IMR-90 (cell line): ENCODE results near the gene GSKIP. TPM values are rescaled to one million over a fixed set of nuclear protein-coding genes. Genes with fewer than 3 reads are reported as not detected.

Experiments used
- ATAC-seq: fragments of 200-7000 bp; cut with Tn5 transposase; 2 replicates; pipeline ENCODE4 v1.9.1; 2020; ENCODE audit warnings: low read depth, mild to moderate bottlenecking, moderate library complexity
- BruUV-seq: library from RNA; stranded (reverse); fragments of 400-500 nt; replicated peaks from 2 replicates; lab custom pipeline; 2021; lab: Mats Ljungman, UMichigan
- CTCF ChIA-PET: fragments of 300-600 bp; formaldehyde crosslinking; extraction: SDS; loops from one replicate; lab custom pipeline; 2021; ENCODE audit warnings: antibody characterized with exemption; lab: Yijun Ruan, JAX
- POLR2A ChIA-PET: fragments of 300-600 bp; sonication (Branson Sonifier 250); formaldehyde crosslinking; loops from one replicate; lab custom pipeline; 2022; ENCODE audit warnings: antibody characterized with exemption; ENCODE audit not compliant: unreplicated experiment; lab: Charles Lee
- DNase-seq: peaks from one replicate; pipeline ENCODE4 v3.0.0; 2013
- H2AFZ ChIP-seq: replicated peaks from 2 replicates; pipeline ENCODE3; 2013; ENCODE audit warnings: low read length, mild to moderate bottlenecking; ENCODE audit not compliant: poor library complexity
- H2AK5ac ChIP-seq: 2 replicates; pipeline ENCODE4 v1.6.1; 2013; ENCODE audit warnings: low read depth, low read length, inconsistent platforms
- H2AK9ac ChIP-seq: replicated peaks from 2 replicates; pipeline ENCODE3; 2013; ENCODE audit warnings: mild to moderate bottlenecking, low read depth, low read length, moderate library complexity; ENCODE audit not compliant: poor library complexity
- H2BK120ac ChIP-seq: 2 replicates; pipeline ENCODE4 v1.6.1; 2013; ENCODE audit warnings: low read depth, low read length, inconsistent platforms
- H2BK15ac ChIP-seq: 3 replicates; pipeline ENCODE4 v1.6.1; 2013; ENCODE audit warnings: low read depth, low read length, inconsistent platforms
- H2BK20ac ChIP-seq: 2 replicates; pipeline ENCODE4 v1.6.1; 2013; ENCODE audit warnings: low read depth, mild to moderate bottlenecking, inconsistent platforms, low read length, moderate library complexity
- H2BK5ac ChIP-seq: 2 replicates; pipeline ENCODE4 v1.6.1; 2013; ENCODE audit warnings: mild to moderate bottlenecking, low read depth, low read length, inconsistent platforms; ENCODE audit not compliant: poor library complexity, severe bottlenecking
- H3K14ac ChIP-seq: replicated peaks from 2 replicates; pipeline ENCODE4 v1.6.1; 2013; ENCODE audit warnings: low read depth, low read length, inconsistent platforms
- H3K18ac ChIP-seq: 2 replicates; pipeline ENCODE4 v1.6.1; 2013; ENCODE audit warnings: low read depth, low read length, control low read depth
- H3K23ac ChIP-seq: 2 replicates; pipeline ENCODE4 v1.6.1; 2013; ENCODE audit warnings: low read depth, low read length, inconsistent platforms
- H3K27ac ChIP-seq: 2 replicates; pipeline ENCODE4 v1.5.1; 2013; ENCODE audit warnings: mild to moderate bottlenecking, control low read depth, low read length; ENCODE audit not compliant: insufficient read depth
- H3K27me3 ChIP-seq: 2 replicates; pipeline ENCODE4 v1.6.1; 2013; ENCODE audit warnings: low read length; ENCODE audit not compliant: control insufficient read depth, insufficient read depth
- H3K36me3 ChIP-seq: 2 replicates; pipeline ENCODE4 v1.6.1; 2013; ENCODE audit warnings: low read length, mixed read lengths; ENCODE audit not compliant: control insufficient read depth, insufficient read depth
- H3K4ac ChIP-seq: 2 replicates; pipeline ENCODE4 v1.6.1; 2013; ENCODE audit warnings: low read depth, low read length, inconsistent platforms
- H3K4me1 ChIP-seq: 2 replicates; pipeline ENCODE4 v1.6.1; 2013; ENCODE audit warnings: low read length, mixed read lengths; ENCODE audit not compliant: control insufficient read depth, insufficient read depth
- H3K4me2 ChIP-seq: 2 replicates; pipeline ENCODE4 v1.6.1; 2013; ENCODE audit warnings: low read depth, mild to moderate bottlenecking, control low read depth, low read length, moderate library complexity
- H3K4me3 ChIP-seq: 2 replicates; pipeline ENCODE4 v1.5.1; 2013; ENCODE audit warnings: low read depth, mild to moderate bottlenecking, control low read depth, low read length, moderate library complexity; ENCODE audit not compliant: insufficient read depth
- H3K56ac ChIP-seq: 2 replicates; pipeline ENCODE4 v1.6.1; 2013; ENCODE audit warnings: low read length, inconsistent platforms; ENCODE audit not compliant: insufficient read depth; ENCODE audit errors: extremely low read depth
- H3K79me1 ChIP-seq, 2 experiments: 2 replicates each; pipeline ENCODE4 v1.6.1; 2013; ENCODE audit warnings: low read length in 2 of 2, inconsistent platforms in 1 of 2, low read depth in 1 of 2
- H3K9ac ChIP-seq: 2 replicates; pipeline ENCODE4 v1.6.1; 2013; ENCODE audit warnings: low read depth, low read length, control low read depth
- H3K9me1 ChIP-seq: 2 replicates; pipeline ENCODE4 v1.6.1; 2013; ENCODE audit warnings: low read length, inconsistent platforms; ENCODE audit not compliant: insufficient read depth
- H3K9me3 ChIP-seq: 2 replicates; pipeline ENCODE4 v1.6.1; 2013; ENCODE audit warnings: low read length; ENCODE audit not compliant: control insufficient read depth, insufficient read depth
- H4K20me1 ChIP-seq: 2 replicates; pipeline ENCODE4 v1.6.1; 2013; ENCODE audit warnings: low read length, inconsistent platforms; ENCODE audit not compliant: insufficient read depth
- H4K5ac ChIP-seq: 2 replicates; pipeline ENCODE4 v1.6.1; 2013; ENCODE audit warnings: mild to moderate bottlenecking, low read depth, low read length, control low read depth
- H4K8ac ChIP-seq, 2 experiments: 2 replicates each; pipeline ENCODE4 v1.6.1; 2013; ENCODE audit warnings: low read depth in 2 of 2, low read length in 2 of 2, control low read depth in 1 of 2, inconsistent platforms in 1 of 2
- H4K91ac ChIP-seq: 2 replicates; pipeline ENCODE4 v1.6.1; 2013; ENCODE audit warnings: low read depth, low read length, inconsistent platforms; ENCODE audit not compliant: insufficient read depth
- MAZ ChIP-seq: IDR thresholded peaks from 2 replicates; pipeline ENCODE4 v1.6.1; 2012; ENCODE audit warnings: low read depth, mild to moderate bottlenecking, low read length, improper control_type of control experiment, moderate library complexity, borderline replicate concordance
- POLR2A ChIP-seq: IDR thresholded peaks from 2 replicates; pipeline ENCODE4 v1.6.1; 2012; ENCODE audit warnings: mild to moderate bottlenecking, low read depth, low read length
- SMC3 ChIP-seq: fragments of 150-350 bp; IDR thresholded peaks from 2 replicates; pipeline ENCODE4 v1.6.1; 2016; ENCODE audit warnings: low read depth, mild to moderate bottlenecking, antibody characterized with exemption, low read length, moderate library complexity
- WGBS, 2 experiments: methylation state at CpG; one replicate each; pipeline versions ENCODE4 v1.1.5 to v1.1.7; 2013; ENCODE audit warnings: missing lambda C conversion rate in 2 of 2; ENCODE audit not compliant: insufficient read length in 1 of 2; ENCODE audit errors: extremely low coverage in 2 of 2; 5-methylcytosine and 5-hydroxymethylcytosine counted together
- dilution Hi-C: fragments of 300-500 bp; cut with HindIII; formaldehyde crosslinking; loops from one replicate; pipeline ENCODE4 v1.14.3; 2018; ENCODE audit warnings: low sequenced_read_pairs; ENCODE audit not compliant: unreplicated experiment
- in situ Hi-C: fragments of 300-500 bp; cut with MboI; formaldehyde crosslinking; loops from 3 replicates; pipeline ENCODE4 v1.14.3; 2019; ENCODE audit warnings: low sequenced_read_pairs, inconsistent platforms, mixed read lengths
- intact Hi-C: fragments of 100-400 bp; cut with micrococcal nuclease; formaldehyde crosslinking; loops from 2 replicates; pipeline ENCODE4 v1.10.0; 2022
- polyA plus RNA-seq, 3 experiments: library from polyadenylated mRNA; depleted of rRNA; stranded (reverse); fragments of >200 nt; gene quantifications; 2 replicates each; pipeline ENCODE4 v1.2.3, GENCODE V29; 2012; ENCODE audit warnings: low replicate concordance in 1 of 3
- total RNA-seq: library from RNA; depleted of rRNA; stranded (reverse); fragments of >200 nt; gene quantifications from 2 replicates; pipeline ENCODE4 v1.2.3, GENCODE V29; 2012
- TF ChIP-seq, protein P1 (sequence below): fragments of 150-350 bp; IDR thresholded peaks from 2 replicates; pipeline ENCODE4 v1.6.1; 2016; ENCODE audit warnings: low read depth, mild to moderate bottlenecking, low read length, moderate library complexity, borderline replicate concordance

GSKIP gene
- total and polyA plus RNA-seq, 2 of the 4 experiments (the other 2 are of a cell fraction) = 11.7 to 22.0 TPM

DNA sequence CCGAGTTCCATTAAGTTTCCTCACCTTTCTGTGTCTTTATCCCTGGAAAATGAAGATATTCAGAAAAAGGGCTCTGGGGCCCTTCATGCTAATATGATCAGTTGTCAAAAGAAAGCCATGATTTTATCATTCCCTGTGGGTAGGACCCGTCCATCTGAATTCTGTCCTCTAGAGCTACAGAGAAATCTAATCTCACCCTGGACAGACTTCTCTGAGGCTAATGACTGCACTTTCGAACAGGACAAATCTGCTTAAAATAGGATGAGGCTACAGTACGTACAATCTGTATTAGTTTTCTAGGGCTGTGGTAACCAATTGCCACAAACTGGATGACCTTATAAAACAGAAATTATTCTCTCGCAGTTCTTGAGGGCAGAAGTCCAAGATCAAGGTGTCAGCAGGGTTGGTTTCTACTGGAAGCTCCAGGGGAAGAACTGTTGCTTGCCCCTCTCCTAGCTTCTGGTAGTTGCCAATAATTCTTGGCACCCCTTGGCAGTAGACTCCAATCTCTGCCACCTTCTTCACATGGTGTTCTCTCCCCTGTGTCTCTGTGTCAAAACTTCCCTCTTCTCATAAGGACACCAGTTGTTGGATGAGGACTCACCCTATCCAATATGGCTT lies 29.9 kb downstream of the GSKIP start:
- H3K27ac ChIP-seq = no peak overlapping the region
- in situ Hi-C loops = no loop called here
- H4K5ac ChIP-seq = no peak overlapping the region
- no peaks in the 10 kb centered on the region for H3K36me3 ChIP-seq
- no peak overlapping the region for H2BK5ac ChIP-seq
- no peak overlapping the region for H2BK120ac ChIP-seq
- H4K20me1 ChIP-seq = no peaks in the 10 kb centered on the region
- intact Hi-C loops = no loop called here
- no peak overlapping the region for H2BK15ac ChIP-seq
- H3K9ac ChIP-seq = no peak overlapping the region
- CTCF ChIA-PET = no interaction called here
- no peaks in the 10 kb centered on the region for H3K9me3 ChIP-seq
- H3K9me1 ChIP-seq = no peaks in the 10 kb centered on the region
- TF ChIP-seq, protein P1, sequence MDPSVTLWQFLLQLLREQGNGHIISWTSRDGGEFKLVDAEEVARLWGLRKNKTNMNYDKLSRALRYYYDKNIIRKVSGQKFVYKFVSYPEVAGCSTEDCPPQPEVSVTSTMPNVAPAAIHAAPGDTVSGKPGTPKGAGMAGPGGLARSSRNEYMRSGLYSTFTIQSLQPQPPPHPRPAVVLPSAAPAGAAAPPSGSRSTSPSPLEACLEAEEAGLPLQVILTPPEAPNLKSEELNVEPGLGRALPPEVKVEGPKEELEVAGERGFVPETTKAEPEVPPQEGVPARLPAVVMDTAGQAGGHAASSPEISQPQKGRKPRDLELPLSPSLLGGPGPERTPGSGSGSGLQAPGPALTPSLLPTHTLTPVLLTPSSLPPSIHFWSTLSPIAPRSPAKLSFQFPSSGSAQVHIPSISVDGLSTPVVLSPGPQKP = no peak
- TF ChIP-seq MAZ = no peak
- no peak for TF ChIP-seq SMC3
- TF ChIP-seq POLR2A = no peak
- 80% methylated on average over 1 of the region's 5 CpGs; no CpG with 5 or more reads in 1 of the 2 experiments for WGBS, 2 experiments
- H3K4me2 ChIP-seq = no peak overlapping the region
- H2AFZ ChIP-seq = no peak overlapping the region
- no peak overlapping the region for H3K4ac ChIP-seq
- no peak overlapping the region for H3K23ac ChIP-seq
- no peak overlapping the region for H3K14ac ChIP-seq
- H4K91ac ChIP-seq = no peak overlapping the region
- no peaks in the 10 kb centered on the region for H3K79me1 ChIP-seq
- H2AK9ac ChIP-seq = no peak overlapping the region
- H3K18ac ChIP-seq = no peak overlapping the region
- no peak for ATAC-seq
- no peak overlapping the region for H3K56ac ChIP-seq
- dilution Hi-C loops = no loop called here
- no peak overlapping the region for H3K4me3 ChIP-seq
- no TSS peak for BruUV-seq
- no peak overlapping the region for H2AK5ac ChIP-seq
- H2BK20ac ChIP-seq = no peak overlapping the region
- peaks cover 2% of the 10 kb centered on the region; the same call in 1 of the 2 replicates for H3K4me1 ChIP-seq
- peaks cover 7% of the 10 kb centered on the region for H3K27me3 ChIP-seq
- DNase-seq = no peak
- no peak overlapping the region for H4K8ac ChIP-seq
- POLR2A ChIA-PET = no interaction called here
